NCI-H345 treated with DMSO at 0.1 percent for 48 hours (cell line): ENCODE data around the gene KRT4.

Source experiments
- DNase-seq: peaks from one replicate; lab custom pipeline; 2025; ENCODE audit not compliant: unreplicated experiment; lab: John Stamatoyannopoulos, UW

The KRT4 gene

GRCh38 chr12:52822771-52823510 is 9.0 kb upstream of the KRT4 start:
- DNase-seq = no peak

GRCh38 chr12:52821826-52822660 is 8.1 kb upstream of the KRT4 start:
- DNase-seq = no peak

GRCh38 chr12:52821071-52821730 is 7.3 kb upstream of the KRT4 start:
- DNase-seq = no peak

- DNase-seq = no peak
These were observed 6.6 kb upstream of the KRT4 start for GRCh38 chr12:52820521-52820920.

- DNase-seq = no peak
These were observed 6.0 kb upstream of the KRT4 start for GRCh38 chr12:52819731-52820510.

GRCh38 chr12:52818887-52819420 is 5.0 kb upstream of the KRT4 start:
- DNase-seq = no peak

GRCh38 chr12:52818388-52818787 is 4.5 kb upstream of the KRT4 start:
- no peak for DNase-seq

GRCh38 chr12:52817699-52818238 is 3.9 kb upstream of the KRT4 start:
- DNase-seq = no peak

- DNase-seq = no peak
These were observed 3.2 kb upstream of the KRT4 start for GRCh38 chr12:52817003-52817698.

GRCh38 chr12:52815676-52816588 is 2.0 kb upstream of the KRT4 start:
- no peak for DNase-seq

- DNase-seq = no peak
These were observed 1.2 kb upstream of the KRT4 start for GRCh38 chr12:52815161-52815560.

GRCh38 chr12:52814710-52815155 is 817 bp upstream of the KRT4 start:
- DNase-seq = no peak

GRCh38 chr12:52813203-52813819 is 605 bp downstream of the KRT4 start:
- no peak for DNase-seq

- no peak for DNase-seq
These were observed 1.2 kb downstream of the KRT4 start for GRCh38 chr12:52812749-52813148.

GRCh38 chr12:52812073-52812400 is 1.9 kb downstream of the KRT4 start:
- no peak for DNase-seq

- no peak for DNase-seq
These were observed 2.5 kb downstream of the KRT4 start for GRCh38 chr12:52811191-52812072.

GRCh38 chr12:52810554-52810953 is 3.4 kb downstream of the KRT4 start:
- DNase-seq = no peak

- DNase-seq = no peak
These were observed 4.8 kb downstream of the KRT4 start for GRCh38 chr12:52809166-52809565.
